ENCODE data around the gene LRRN4. TPM values are rescaled to one million over a fixed set of nuclear protein-coding genes. Genes with fewer than 3 reads are reported as not detected.

Gene LRRN4
- total and polyA plus RNA-seq, 2 donors: 0.02 to 0.05 TPM

GRCh38 chr20:6028818-6029217, 25.0 kb downstream of the LRRN4 start:
- H3K27ac ChIP-seq (ENCODE audit: low read depth in 1 of 2, low read length in 1 of 2): no peak overlapping the region
- peaks cover 17 to 29% of the 10 kb centered on the region in 2 donors for H3K36me3 ChIP-seq (ENCODE audit: control insufficient read depth in 2 of 2, insufficient read depth in 2 of 2, low read length in 1 of 2)
- H3K4me1 ChIP-seq (ENCODE audit: control insufficient read depth in 2 of 2, insufficient read depth in 2 of 2, low read length in 2 of 2): peaks cover 2 to 8% of the 10 kb centered on the region in 2 donors

GRCh38 chr20:6026051-6026450, 27.8 kb downstream of the LRRN4 start:
- 79% methylated on average over 3 of the region's 3 CpGs for WGBS
- no peaks in the 10 kb centered on the region for H3K27me3 ChIP-seq (ENCODE audit: control insufficient read depth in 2 of 2, insufficient read depth in 1 of 2, low read length in 1 of 2)
- H3K36me3 ChIP-seq (ENCODE audit: control insufficient read depth in 2 of 2, insufficient read depth in 2 of 2, low read length in 1 of 2): peaks cover 15 to 29% of the 10 kb centered on the region in 2 donors

More at GRCh38 chr20:6028818-6029217, 25.0 kb downstream of the LRRN4 start:
- DNase-seq (ENCODE audit: low read depth in 6 of 9, low spot score in 9 of 9): peak in 1 of 9 donors; percentile 22
- H3K9me3 ChIP-seq (ENCODE audit: control insufficient read depth in 2 of 2, insufficient read depth in 1 of 2, low read length in 1 of 2): peaks cover 0 to 4% of the 10 kb centered on the region in 2 donors
- H3K4me3 ChIP-seq (ENCODE audit: low read length in 2 of 2): no peak overlapping the region
- no peaks in the 10 kb centered on the region for H3K27me3 ChIP-seq (ENCODE audit: control insufficient read depth in 2 of 2, insufficient read depth in 1 of 2, low read length in 1 of 2)

GRCh38 chr20:6024768-6025167, 29.1 kb downstream of the LRRN4 start:
- H3K9me3 ChIP-seq (ENCODE audit: control insufficient read depth in 2 of 2, insufficient read depth in 1 of 2, low read length in 1 of 2): peaks cover 0 to 4% of the 10 kb centered on the region in 2 donors
- WGBS: 97% methylated on average over 1 of the region's 1 CpG
- no peak for DNase-seq (ENCODE audit: low read depth in 6 of 9, low spot score in 9 of 9)
- H3K36me3 ChIP-seq (ENCODE audit: control insufficient read depth in 2 of 2, insufficient read depth in 2 of 2, low read length in 1 of 2): peaks cover 15 to 29% of the 10 kb centered on the region in 2 donors
- H3K27me3 ChIP-seq (ENCODE audit: control insufficient read depth in 2 of 2, insufficient read depth in 1 of 2, low read length in 1 of 2): no peaks in the 10 kb centered on the region
- H3K4me1 ChIP-seq (ENCODE audit: control insufficient read depth in 2 of 2, insufficient read depth in 2 of 2, low read length in 2 of 2): no peaks in the 10 kb centered on the region
- H3K27ac ChIP-seq (ENCODE audit: low read depth in 1 of 2, low read length in 1 of 2): no peak overlapping the region
- H3K4me3 ChIP-seq (ENCODE audit: low read length in 2 of 2): no peak overlapping the region

More at GRCh38 chr20:6026051-6026450, 27.8 kb downstream of the LRRN4 start:
- Histone ChIP-seq H3K9me3 (ENCODE audit: control insufficient read depth in 2 of 2, insufficient read depth in 1 of 2, low read length in 1 of 2) (peaks cover 0 to 4% of the 10 kb centered on the region in 2 donors), H3K27ac (ENCODE audit: low read depth in 1 of 2, low read length in 1 of 2) (no peak overlapping the region), H3K4me3 (ENCODE audit: low read length in 2 of 2) (no peak overlapping the region), H3K4me1 (ENCODE audit: control insufficient read depth in 2 of 2, insufficient read depth in 2 of 2, low read length in 2 of 2) (peaks cover 2 to 8% of the 10 kb centered on the region in 2 donors)
- peak in 1 of 9 donors; percentile 7 for DNase-seq (ENCODE audit: low read depth in 6 of 9, low spot score in 9 of 9)

- no peak overlapping the region for H3K27ac ChIP-seq (ENCODE audit: low read depth in 1 of 2, low read length in 1 of 2)
- WGBS: 99% methylated on average over 7 of the region's 7 CpGs
- peaks cover 4 to 22% of the 10 kb centered on the region in 2 donors for H3K36me3 ChIP-seq (ENCODE audit: control insufficient read depth in 2 of 2, insufficient read depth in 2 of 2, low read length in 1 of 2)
Measured at GRCh38 chr20:6017880-6018279, 36.0 kb downstream of the LRRN4 start.

GRCh38 chr20:6017467-6017866, 36.4 kb downstream of the LRRN4 start:
- Histone ChIP-seq H3K36me3 (ENCODE audit: control insufficient read depth in 2 of 2, insufficient read depth in 2 of 2, low read length in 1 of 2) (peaks cover 8 to 22% of the 10 kb centered on the region in 2 donors), H3K4me3 (ENCODE audit: low read length in 2 of 2) (no peak overlapping the region), H3K27ac (ENCODE audit: low read depth in 1 of 2, low read length in 1 of 2) (no peak overlapping the region), H3K27me3 (ENCODE audit: control insufficient read depth in 2 of 2, insufficient read depth in 1 of 2, low read length in 1 of 2) (no peaks in the 10 kb centered on the region), H3K9me3 (ENCODE audit: control insufficient read depth in 2 of 2, insufficient read depth in 1 of 2, low read length in 1 of 2) (no peaks in the 10 kb centered on the region), H3K4me1 (ENCODE audit: control insufficient read depth in 2 of 2, insufficient read depth in 2 of 2, low read length in 2 of 2) (no peaks in the 10 kb centered on the region)
- no peak for DNase-seq (ENCODE audit: low read depth in 6 of 9, low spot score in 9 of 9)

More at GRCh38 chr20:6017880-6018279, 36.0 kb downstream of the LRRN4 start:
- H3K27me3 ChIP-seq (ENCODE audit: control insufficient read depth in 2 of 2, insufficient read depth in 1 of 2, low read length in 1 of 2): no peaks in the 10 kb centered on the region
- no peak overlapping the region for H3K4me3 ChIP-seq (ENCODE audit: low read length in 2 of 2)
- DNase-seq (ENCODE audit: low read depth in 6 of 9, low spot score in 9 of 9): no peak
- no peaks in the 10 kb centered on the region for H3K4me1 ChIP-seq (ENCODE audit: control insufficient read depth in 2 of 2, insufficient read depth in 2 of 2, low read length in 2 of 2)
- no peaks in the 10 kb centered on the region for H3K9me3 ChIP-seq (ENCODE audit: control insufficient read depth in 2 of 2, insufficient read depth in 1 of 2, low read length in 1 of 2)

GRCh38 chr20:6014957-6015356, 38.9 kb downstream of the LRRN4 start:
- 98% methylated on average over 4 of the region's 4 CpGs for WGBS
- DNase-seq (ENCODE audit: low read depth in 6 of 9, low spot score in 9 of 9): no peak
- Histone ChIP-seq H3K27ac (ENCODE audit: low read depth in 1 of 2, low read length in 1 of 2) (no peak overlapping the region), H3K4me3 (ENCODE audit: low read length in 2 of 2) (no peak overlapping the region), H3K36me3 (ENCODE audit: control insufficient read depth in 2 of 2, insufficient read depth in 2 of 2, low read length in 1 of 2) (peaks cover 20 to 38% of the 10 kb centered on the region in 2 donors), H3K4me1 (ENCODE audit: control insufficient read depth in 2 of 2, insufficient read depth in 2 of 2, low read length in 2 of 2) (no peaks in the 10 kb centered on the region), H3K27me3 (ENCODE audit: control insufficient read depth in 2 of 2, insufficient read depth in 1 of 2, low read length in 1 of 2) (no peaks in the 10 kb centered on the region), H3K9me3 (ENCODE audit: control insufficient read depth in 2 of 2, insufficient read depth in 1 of 2, low read length in 1 of 2) (no peaks in the 10 kb centered on the region)

GRCh38 chr20:6014017-6014416, 39.8 kb downstream of the LRRN4 start:
- Histone ChIP-seq H3K9me3 (ENCODE audit: control insufficient read depth in 2 of 2, insufficient read depth in 1 of 2, low read length in 1 of 2) (no peaks in the 10 kb centered on the region), H3K4me1 (ENCODE audit: control insufficient read depth in 2 of 2, insufficient read depth in 2 of 2, low read length in 2 of 2) (no peaks in the 10 kb centered on the region), H3K4me3 (ENCODE audit: low read length in 2 of 2) (no peak overlapping the region), H3K27me3 (ENCODE audit: control insufficient read depth in 2 of 2, insufficient read depth in 1 of 2, low read length in 1 of 2) (no peaks in the 10 kb centered on the region), H3K27ac (ENCODE audit: low read depth in 1 of 2, low read length in 1 of 2) (no peak overlapping the region), H3K36me3 (ENCODE audit: control insufficient read depth in 2 of 2, insufficient read depth in 2 of 2, low read length in 1 of 2) (peaks cover 20 to 42% of the 10 kb centered on the region in 2 donors)
- DNase-seq (ENCODE audit: low read depth in 6 of 9, low spot score in 9 of 9): no peak
- 98% methylated on average over 3 of the region's 3 CpGs for WGBS

GRCh38 chr20:6012179-6012578, 41.7 kb downstream of the LRRN4 start:
- Histone ChIP-seq H3K27me3 (ENCODE audit: control insufficient read depth in 2 of 2, insufficient read depth in 1 of 2, low read length in 1 of 2) (no peaks in the 10 kb centered on the region), H3K4me1 (ENCODE audit: control insufficient read depth in 2 of 2, insufficient read depth in 2 of 2, low read length in 2 of 2) (peaks cover under 1 to 4% of the 10 kb centered on the region in 2 donors), H3K9me3 (ENCODE audit: control insufficient read depth in 2 of 2, insufficient read depth in 1 of 2, low read length in 1 of 2) (no peaks in the 10 kb centered on the region), H3K4me3 (ENCODE audit: low read length in 2 of 2) (no peak overlapping the region), H3K36me3 (ENCODE audit: control insufficient read depth in 2 of 2, insufficient read depth in 2 of 2, low read length in 1 of 2) (peaks cover 20 to 37% of the 10 kb centered on the region in 2 donors), H3K27ac (ENCODE audit: low read depth in 1 of 2, low read length in 1 of 2) (no peak overlapping the region)
- no peak for DNase-seq (ENCODE audit: low read depth in 6 of 9, low spot score in 9 of 9)
- 98% methylated on average over 5 of the region's 5 CpGs for WGBS

- Histone ChIP-seq H3K36me3 (ENCODE audit: control insufficient read depth in 2 of 2, insufficient read depth in 2 of 2, low read length in 1 of 2) (peaks cover 17 to 27% of the 10 kb centered on the region in 2 donors), H3K9me3 (ENCODE audit: control insufficient read depth in 2 of 2, insufficient read depth in 1 of 2, low read length in 1 of 2) (no peaks in the 10 kb centered on the region), H3K27me3 (ENCODE audit: control insufficient read depth in 2 of 2, insufficient read depth in 1 of 2, low read length in 1 of 2) (no peaks in the 10 kb centered on the region), H3K4me1 (ENCODE audit: control insufficient read depth in 2 of 2, insufficient read depth in 2 of 2, low read length in 2 of 2) (peaks cover 9 to 10% of the 10 kb centered on the region in 2 donors), H3K4me3 (ENCODE audit: low read length in 2 of 2) (no peak overlapping the region), H3K27ac (ENCODE audit: low read depth in 1 of 2, low read length in 1 of 2) (no peak overlapping the region)
- peak in 1 of 9 donors; percentile 19 for DNase-seq (ENCODE audit: low read depth in 6 of 9, low spot score in 9 of 9)
- 90% methylated on average over 5 of the region's 5 CpGs for WGBS
Measured at GRCh38 chr20:6008254-6008653, 45.6 kb downstream of the LRRN4 start.

All from thymus (tissue), 11 donors.